Neural progenitor cell (in vitro differentiated cells): ENCODE results near the gene RCOR1. TPM values are rescaled to one million over a fixed set of nuclear protein-coding genes. Genes with fewer than 3 reads are reported as not detected.

Experiments used
- DNase-seq: peaks from one replicate; pipeline ENCODE4 v3.0.0-alpha.2; 2016; ENCODE audit warnings: low spot score
- H2AFZ ChIP-seq: fragments of 200-600 bp; sonication (generic); replicated peaks from 2 replicates; pipeline ENCODE4 v1.6.1; 2016; ENCODE audit warnings: antibody characterized with exemption
- H3F3A ChIP-seq: fragments of 200-600 bp; sonication (generic); 2 replicates; pipeline ENCODE4 v1.6.1; 2016; ENCODE audit warnings: antibody characterized with exemption, low read depth
- H3K27ac ChIP-seq: fragments of 200-600 bp; sonication (generic); 2 replicates; pipeline ENCODE4 v1.5.1; 2016; ENCODE audit warnings: mild to moderate bottlenecking
- H3K27me3 ChIP-seq: fragments of 200-600 bp; sonication (generic); 2 replicates; pipeline ENCODE4 v1.6.1; 2016; ENCODE audit warnings: mild to moderate bottlenecking, moderate library complexity
- H3K36me3 ChIP-seq: fragments of 200-600 bp; sonication (generic); 2 replicates; pipeline ENCODE4 v1.5.1; 2016
- H3K4me1 ChIP-seq: fragments of 200-600 bp; sonication (generic); 2 replicates; pipeline ENCODE4 v1.6.1; 2016; ENCODE audit warnings: mixed run types
- H3K4me2 ChIP-seq: fragments of 200-600 bp; sonication (generic); 2 replicates; pipeline ENCODE4 v1.6.1; 2016
- H3K4me3 ChIP-seq: fragments of 200-600 bp; sonication (generic); 2 replicates; pipeline ENCODE4 v1.5.1; 2016
- H3K79me2 ChIP-seq: fragments of 200-600 bp; sonication (generic); 2 replicates; pipeline ENCODE4 v1.6.1; 2016; ENCODE audit warnings: low read depth
- H3K9ac ChIP-seq: fragments of 200-600 bp; sonication (generic); 2 replicates; pipeline ENCODE4 v1.6.1; 2016
- H3K9me3 ChIP-seq: fragments of 200-600 bp; sonication (generic); 2 replicates; pipeline ENCODE4 v1.5.1; 2016; ENCODE audit warnings: low read depth
- H4K20me1 ChIP-seq: fragments of 200-600 bp; sonication (generic); 2 replicates; pipeline ENCODE4 v1.6.1; 2016; ENCODE audit warnings: low read depth
- H3K27ac Mint-ChIP-seq: 3 replicates; pipeline ENCODE4 v1.8.0; 2021; ENCODE audit warnings: mixed read lengths
- H3K27me3 Mint-ChIP-seq: 2 replicates; pipeline ENCODE4 v1.8.0; 2022; ENCODE audit warnings: low read depth, mild to moderate bottlenecking, inconsistent platforms, moderate library complexity, mixed read lengths; ENCODE audit not compliant: insufficient read depth
- H3K36me3 Mint-ChIP-seq: 3 replicates; pipeline ENCODE4 v1.8.0; 2021; ENCODE audit warnings: mixed read lengths
- H3K4me1 Mint-ChIP-seq: 3 replicates; pipeline ENCODE4 v1.8.0; 2021; ENCODE audit warnings: mixed read lengths
- H3K4me3 Mint-ChIP-seq: 3 replicates; pipeline ENCODE4 v1.8.0; 2021; ENCODE audit warnings: mild to moderate bottlenecking, moderate library complexity, mixed read lengths
- H3K9me3 Mint-ChIP-seq: 3 replicates; pipeline ENCODE4 v1.8.0; 2020; ENCODE audit warnings: mixed read lengths
- CTCF ChIP-seq: fragments of 200-600 bp; sonication (generic); IDR thresholded peaks from 2 replicates; pipeline ENCODE4 v1.5.1; 2017; ENCODE audit warnings: antibody characterized with exemption, mild to moderate bottlenecking
- EZH2 ChIP-seq: fragments of 200-600 bp; sonication (generic); IDR thresholded peaks from 2 replicates; pipeline ENCODE4 v1.6.1; 2017; ENCODE audit warnings: antibody characterized with exemption, mild to moderate bottlenecking, moderate library complexity
- EZH2phosphoT487 ChIP-seq: fragments of 200-600 bp; sonication (generic); IDR thresholded peaks from 2 replicates; pipeline ENCODE4 v1.6.1; 2017; ENCODE audit warnings: antibody characterized with exemption
- total RNA-seq: library from RNA; depleted of rRNA; stranded (reverse); fragments of >200 nt; gene quantifications from 2 replicates; pipeline ENCODE4 v1.2.3, GENCODE V29; 2015; ENCODE audit warnings: low replicate concordance

Gene RCOR1
- total RNA-seq, 1 donor from 2014 or later: 33.7 TPM

GRCh38 chr14:102678394-102678793 lies 85.9 kb downstream of the RCOR1 start:
- H3K27me3 ChIP-seq: no peaks in the 10 kb centered on the region
- H3K4me1 ChIP-seq: no peaks in the 10 kb centered on the region
- Mint-ChIP-seq H3K27me3 (no peaks in the 10 kb centered on the region), H3K27ac (no peak overlapping the region), H3K4me3 (no peak overlapping the region), H3K9me3 (peaks cover 27% of the 10 kb centered on the region), H3K36me3 (peaks cover 24% of the 10 kb centered on the region), H3K4me1 (peaks cover 2% of the 10 kb centered on the region)
- H3K9me3 ChIP-seq: no peaks in the 10 kb centered on the region
- no peak overlapping the region for H2AFZ ChIP-seq
- H3K27ac ChIP-seq: no peak overlapping the region
- H3K4me3 ChIP-seq: no peak overlapping the region
- peaks cover 58% of the 10 kb centered on the region for H3K79me2 ChIP-seq
- no peak for DNase-seq
- H4K20me1 ChIP-seq: no peaks in the 10 kb centered on the region
- no peak for TF ChIP-seq EZH2phosphoT487
- no peak for TF ChIP-seq EZH2
- no peak for TF ChIP-seq CTCF
- H3K36me3 ChIP-seq: peaks cover 7% of the 10 kb centered on the region
- peaks cover 11% of the 10 kb centered on the region for H3F3A ChIP-seq
- H3K4me2 ChIP-seq: no peak overlapping the region
- no peak overlapping the region for H3K9ac ChIP-seq

GRCh38 chr14:102683399-102684297 lies 91.2 kb downstream of the RCOR1 start:
- H3K36me3 Mint-ChIP-seq: peaks cover 5% of the 10 kb centered on the region
- no peak overlapping the region for H3K9ac ChIP-seq
- no peak overlapping the region for H3K27ac ChIP-seq
- H3K36me3 ChIP-seq: no peaks in the 10 kb centered on the region
- H3K4me3 Mint-ChIP-seq: no peak overlapping the region
- no peaks in the 10 kb centered on the region for H3K4me1 ChIP-seq
- peaks cover 9% of the 10 kb centered on the region for H3K4me1 Mint-ChIP-seq
- no peak overlapping the region for H3K4me3 ChIP-seq
- H3K27me3 Mint-ChIP-seq: no peaks in the 10 kb centered on the region
- H4K20me1 ChIP-seq: peaks cover 17% of the 10 kb centered on the region
- H3F3A ChIP-seq: no peaks in the 10 kb centered on the region
- H3K4me2 ChIP-seq: no peak overlapping the region
- no peak overlapping the region for H3K27ac Mint-ChIP-seq
- DNase-seq: no peak
- no peaks in the 10 kb centered on the region for H3K9me3 ChIP-seq
- TF ChIP-seq CTCF (no peak), EZH2 (no peak), EZH2phosphoT487 (no peak)
- no peak overlapping the region for H2AFZ ChIP-seq
- no peaks in the 10 kb centered on the region for H3K27me3 ChIP-seq
- H3K9me3 Mint-ChIP-seq: peaks cover 7% of the 10 kb centered on the region
- H3K79me2 ChIP-seq: peaks cover 67% of the 10 kb centered on the region

GRCh38 chr14:102684298-102684663 lies 91.8 kb downstream of the RCOR1 start:
- H3K79me2 ChIP-seq: peaks cover 67% of the 10 kb centered on the region
- no peak overlapping the region for H3K27ac ChIP-seq
- H3K36me3 ChIP-seq: no peaks in the 10 kb centered on the region
- H3K4me1 ChIP-seq: no peaks in the 10 kb centered on the region
- DNase-seq: no peak
- Mint-ChIP-seq H3K27me3 (no peaks in the 10 kb centered on the region), H3K36me3 (peaks cover 3% of the 10 kb centered on the region), H3K9me3 (peaks cover 5% of the 10 kb centered on the region), H3K4me3 (no peak overlapping the region), H3K4me1 (peaks cover 9% of the 10 kb centered on the region), H3K27ac (no peak overlapping the region)
- H3K4me3 ChIP-seq: no peak overlapping the region
- TF ChIP-seq EZH2: no peak
- TF ChIP-seq EZH2phosphoT487: no peak
- TF ChIP-seq CTCF: no peak
- no peaks in the 10 kb centered on the region for H3F3A ChIP-seq
- H2AFZ ChIP-seq: no peak overlapping the region
- no peaks in the 10 kb centered on the region for H3K27me3 ChIP-seq
- H4K20me1 ChIP-seq: peaks cover 17% of the 10 kb centered on the region
- no peaks in the 10 kb centered on the region for H3K9me3 ChIP-seq
- no peak overlapping the region for H3K9ac ChIP-seq
- no peak overlapping the region for H3K4me2 ChIP-seq
